ENCODE data around the gene OGA.

The OGA gene

GRCh38 chr10:101818119-101818871 is at the start of gene OGA:
OGA (minus strand) TSS chr10:101818444; CDS start chr10:101818022, 422 bp downstream.
- DNase-seq (ENCODE audit: low read depth in 3 of 3, low spot score in 1 of 3) = peak; percentile 91 to 99 (median 94)

GRCh38 chr10:101867931-101868330 is 49.7 kb upstream of the OGA start:
- no peak for DNase-seq (ENCODE audit: low read depth in 3 of 3, low spot score in 1 of 3)

DNA sequence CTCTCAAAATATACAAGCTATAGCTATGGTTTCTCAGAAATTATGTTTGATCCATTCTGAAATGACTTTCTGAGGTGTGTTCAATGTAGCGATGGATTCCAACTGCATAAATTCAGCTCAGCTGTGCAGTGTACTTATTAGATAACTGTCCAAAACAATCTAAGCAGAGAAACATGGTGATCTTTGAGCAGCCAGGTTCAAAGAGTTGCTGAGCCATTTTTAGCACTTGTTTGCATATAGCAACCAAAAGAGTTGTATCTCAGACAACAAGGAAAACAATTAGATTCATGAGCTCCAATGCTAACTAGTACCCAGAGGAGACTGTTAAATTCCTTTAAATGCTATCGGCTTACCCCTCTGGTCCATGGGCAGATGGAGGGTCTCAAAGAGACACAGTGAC is 41.3 kb upstream of the OGA start:
- DNase-seq (ENCODE audit: low read depth in 3 of 3, low spot score in 1 of 3) = no peak

DNA sequence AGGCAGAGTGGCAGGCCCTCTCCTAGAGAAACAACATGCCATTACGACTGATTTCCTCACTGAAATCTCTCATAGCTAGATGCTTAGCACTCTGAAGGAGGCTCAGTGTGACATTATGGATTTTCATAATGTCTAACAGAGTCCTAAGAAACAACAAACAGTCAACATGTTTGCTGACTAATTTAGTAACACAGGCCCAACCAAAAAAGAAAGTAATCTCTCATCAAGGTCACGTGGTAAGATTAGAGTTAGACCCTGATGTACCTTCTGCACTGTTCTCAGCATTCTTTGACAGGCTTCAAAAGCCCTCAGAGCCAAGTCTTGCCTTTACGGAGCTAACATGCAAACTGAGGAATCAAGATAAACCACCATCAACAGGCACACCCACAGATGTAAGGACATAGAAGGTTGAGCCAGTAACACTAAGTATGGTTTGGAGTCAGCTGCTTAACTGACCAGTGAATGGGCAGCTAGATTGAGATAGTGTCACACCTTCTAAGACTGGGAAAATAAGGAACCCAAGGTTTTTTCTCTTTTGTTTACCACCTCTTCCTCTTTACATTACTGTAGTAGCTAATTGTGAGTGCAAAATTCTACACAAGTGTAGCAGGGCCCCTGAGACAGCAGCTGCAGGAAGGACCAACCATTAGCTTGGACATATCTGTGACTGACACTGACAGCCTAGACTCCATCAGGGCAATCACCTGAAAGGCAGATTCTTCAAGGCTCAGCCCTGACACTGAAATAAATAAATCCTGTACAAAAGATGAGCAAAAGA is 40.7 kb upstream of the OGA start:
- DNase-seq (ENCODE audit: low read depth in 3 of 3, low spot score in 1 of 3) = no peak

DNA sequence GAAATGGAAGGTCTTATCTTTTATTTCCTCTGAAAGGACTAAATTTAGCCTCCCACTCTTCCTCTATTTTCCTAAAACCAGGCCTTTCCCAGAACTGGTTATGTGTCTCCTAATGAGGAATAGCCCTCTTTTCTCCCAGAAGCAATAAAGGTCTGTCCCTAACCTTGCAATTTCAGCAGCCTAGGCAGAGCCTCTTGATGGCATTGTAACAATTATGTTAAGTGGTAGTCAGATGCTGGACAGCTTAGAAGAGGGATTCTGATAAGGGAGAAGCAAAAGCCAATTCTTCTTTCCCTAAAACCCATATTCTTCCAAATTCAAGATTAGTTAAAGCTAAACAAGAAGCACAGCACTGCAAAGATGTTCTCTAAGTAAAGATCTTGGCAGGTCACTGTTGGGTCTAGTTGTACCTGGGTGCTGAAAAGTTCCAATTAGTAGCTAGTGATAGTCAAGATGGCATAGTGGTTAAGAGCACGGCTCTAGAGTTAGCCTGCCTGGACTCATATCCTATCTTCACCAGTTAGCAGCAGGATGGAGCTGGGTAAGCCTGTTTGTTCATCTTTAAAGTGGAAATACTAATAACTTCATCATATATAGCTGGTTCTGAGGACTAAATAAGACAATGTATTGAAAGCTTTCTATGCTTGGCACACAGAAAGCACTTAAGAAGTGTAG is 39.7 kb upstream of the OGA start:
- DNase-seq (ENCODE audit: low read depth in 3 of 3, low spot score in 1 of 3) = no peak

DNA sequence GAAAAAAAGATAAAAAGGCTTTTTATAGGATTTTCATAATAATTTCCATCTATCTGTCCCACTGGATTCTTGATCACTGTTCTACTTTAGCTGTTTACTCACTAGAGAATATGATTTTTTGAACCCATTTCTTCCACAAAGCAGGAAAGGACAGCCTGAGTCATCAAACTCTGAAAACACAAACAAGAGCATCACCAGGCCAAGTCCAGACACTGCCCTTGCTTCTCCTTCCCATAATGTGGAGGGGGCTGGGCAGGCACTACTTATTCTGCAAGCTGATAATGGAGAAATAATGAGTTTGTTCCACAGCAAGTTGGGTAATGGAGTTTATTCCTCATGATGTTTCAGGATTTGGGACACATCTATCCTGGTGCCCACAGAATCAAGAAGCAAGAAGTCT is 38.4 kb upstream of the OGA start:
- DNase-seq (ENCODE audit: low read depth in 3 of 3, low spot score in 1 of 3) = no peak

DNA sequence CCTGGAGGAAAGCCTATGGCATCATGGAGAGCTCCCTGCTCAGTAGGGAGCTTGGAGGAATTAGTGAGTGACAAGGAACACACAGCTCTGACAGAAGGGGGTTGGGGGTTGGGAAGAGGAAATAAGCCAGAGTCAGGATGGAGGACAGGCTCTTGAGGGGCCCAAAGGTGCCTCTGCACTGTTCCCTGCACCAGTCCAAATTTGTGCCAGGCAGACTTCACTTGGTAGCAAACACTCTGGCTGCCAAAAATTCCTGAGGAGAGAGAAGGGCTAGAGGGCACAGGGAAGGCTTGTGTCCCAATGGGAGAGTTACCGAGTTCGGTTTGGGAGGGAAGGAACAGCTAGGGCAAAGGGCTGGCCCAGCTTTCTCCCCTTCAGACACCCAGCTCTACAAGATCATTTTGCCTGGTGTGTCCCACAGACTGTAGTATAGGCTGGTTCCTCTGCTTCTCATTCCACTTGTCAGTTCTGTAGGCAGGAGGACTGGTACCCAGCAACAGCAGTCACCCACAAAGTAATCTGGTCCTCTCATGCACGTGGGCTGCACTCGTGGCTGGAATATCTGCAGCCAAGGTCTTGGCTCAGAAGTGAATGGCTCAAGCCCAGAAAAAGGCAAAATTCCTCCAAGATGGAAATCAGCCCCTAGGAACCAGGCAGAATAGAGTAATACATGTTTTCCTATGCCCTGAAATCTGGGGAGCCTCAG is 33.3 kb upstream of the OGA start:
- DNase-seq (ENCODE audit: low read depth in 3 of 3, low spot score in 1 of 3) = no peak

- DNase-seq (ENCODE audit: low read depth in 3 of 3, low spot score in 1 of 3) = no peak
Measured at GRCh38 chr10:101850749-101851148, 32.5 kb upstream of the OGA start.

- no peak for DNase-seq (ENCODE audit: low read depth in 3 of 3, low spot score in 1 of 3)
Measured at GRCh38 chr10:101848894-101849351, 30.7 kb upstream of the OGA start.

- no peak for DNase-seq (ENCODE audit: low read depth in 3 of 3, low spot score in 1 of 3)
Measured at GRCh38 chr10:101848408-101848807, 30.2 kb upstream of the OGA start.

- DNase-seq (ENCODE audit: low read depth in 3 of 3, low spot score in 1 of 3) = no peak
Measured at GRCh38 chr10:101845893-101846292, 27.6 kb upstream of the OGA start.

- peak in 1 of 3 donors; percentile 47 for DNase-seq (ENCODE audit: low read depth in 3 of 3, low spot score in 1 of 3)
Measured at GRCh38 chr10:101843032-101844021, 25.1 kb upstream of the OGA start, which contains the start of gene KCNIP2. KCNIP2 (minus strand) TSS chr10:101843800; CDS start chr10:101843568, 232 bp downstream.

DNA sequence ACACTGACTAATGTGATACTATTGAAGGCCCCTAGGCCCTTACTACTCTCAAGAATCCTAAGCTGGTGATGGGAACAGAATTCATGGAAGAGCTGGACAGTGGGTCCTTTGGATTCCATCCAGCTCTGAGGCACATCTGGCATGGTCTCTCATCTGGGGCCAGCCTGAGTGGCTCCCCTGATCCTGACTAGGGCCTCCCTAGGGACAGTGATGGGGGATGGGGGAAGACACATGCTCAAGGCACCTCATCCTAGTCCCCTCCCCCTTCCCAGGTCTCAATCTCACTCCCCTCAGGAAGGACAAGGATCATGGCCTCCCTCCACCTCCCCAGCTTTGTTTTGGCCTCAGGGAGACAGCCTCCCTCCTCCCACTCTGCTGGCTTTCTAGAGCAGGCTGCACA is 23.6 kb upstream of the OGA start:
- no peak for DNase-seq (ENCODE audit: low read depth in 3 of 3, low spot score in 1 of 3)

GRCh38 chr10:101840741-101841453 is 22.7 kb upstream of the OGA start:
- DNase-seq (ENCODE audit: low read depth in 3 of 3, low spot score in 1 of 3) = peak in 1 of 3 donors; percentile 63

- DNase-seq (ENCODE audit: low read depth in 3 of 3, low spot score in 1 of 3) = no peak
Measured at GRCh38 chr10:101840102-101840684, 21.9 kb upstream of the OGA start.

- DNase-seq (ENCODE audit: low read depth in 3 of 3, low spot score in 1 of 3) = peak in 1 of 3 donors; percentile 52
Measured at GRCh38 chr10:101839416-101840063, 21.3 kb upstream of the OGA start.

DNA sequence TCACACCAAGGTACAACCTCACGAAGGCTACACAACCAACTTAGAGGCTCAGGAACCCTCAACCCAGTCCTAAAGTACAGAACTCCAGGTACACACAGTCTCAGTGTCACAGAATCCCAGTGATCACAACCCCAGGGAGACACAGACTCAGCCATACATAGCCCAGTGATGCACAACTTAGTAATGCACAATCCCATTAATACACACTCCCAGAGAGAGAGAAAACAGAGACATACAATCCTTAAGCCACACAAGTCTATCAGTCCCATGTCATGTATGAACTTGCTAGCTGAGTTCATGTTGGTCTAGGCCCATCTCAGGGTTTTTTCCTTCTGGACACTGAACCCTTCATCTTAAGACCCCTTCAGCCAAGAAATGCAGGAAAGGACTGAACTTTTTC is 20.8 kb upstream of the OGA start:
- no peak for DNase-seq (ENCODE audit: low read depth in 3 of 3, low spot score in 1 of 3)

DNA sequence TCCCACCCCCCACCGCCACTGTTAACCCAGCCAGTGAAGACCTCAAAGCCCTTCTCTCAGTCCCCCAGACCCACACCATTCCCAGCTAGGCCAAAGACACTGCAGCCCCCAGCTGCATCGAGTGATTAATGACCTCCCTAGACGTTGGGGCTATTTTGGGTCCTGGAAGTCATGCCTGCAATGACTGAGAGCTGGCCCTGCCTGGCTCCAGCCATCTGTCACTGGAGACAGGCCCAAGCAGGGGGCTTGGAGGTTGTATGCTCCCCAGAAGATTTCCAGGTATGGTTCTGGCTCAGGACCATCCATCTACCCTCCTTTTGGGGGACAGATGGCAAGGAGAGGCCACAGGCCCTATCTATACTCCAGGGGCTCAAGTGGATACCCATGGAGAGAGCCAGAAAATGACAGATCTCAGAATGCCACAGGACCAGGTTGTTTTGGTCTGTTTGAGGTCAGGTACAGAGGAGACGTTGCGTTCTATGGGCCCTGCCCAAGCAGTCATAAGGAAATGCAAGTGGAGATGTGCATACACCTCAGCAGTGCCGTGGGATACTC is 20.2 kb upstream of the OGA start:
- no peak for DNase-seq (ENCODE audit: low read depth in 3 of 3, low spot score in 1 of 3)
